ENCODE data around the gene PCGF3. TPM values are rescaled to one million over a fixed set of nuclear protein-coding genes. Genes with fewer than 3 reads are reported as not detected.
"Not testable (repeated sequence)": the region's sequence is repeated elsewhere in the genome, so short reads cannot be mapped to it uniquely, and the experiment has no call there.

PCGF3 gene
- total RNA-seq, 1 donor = 43.1 TPM

DNA sequence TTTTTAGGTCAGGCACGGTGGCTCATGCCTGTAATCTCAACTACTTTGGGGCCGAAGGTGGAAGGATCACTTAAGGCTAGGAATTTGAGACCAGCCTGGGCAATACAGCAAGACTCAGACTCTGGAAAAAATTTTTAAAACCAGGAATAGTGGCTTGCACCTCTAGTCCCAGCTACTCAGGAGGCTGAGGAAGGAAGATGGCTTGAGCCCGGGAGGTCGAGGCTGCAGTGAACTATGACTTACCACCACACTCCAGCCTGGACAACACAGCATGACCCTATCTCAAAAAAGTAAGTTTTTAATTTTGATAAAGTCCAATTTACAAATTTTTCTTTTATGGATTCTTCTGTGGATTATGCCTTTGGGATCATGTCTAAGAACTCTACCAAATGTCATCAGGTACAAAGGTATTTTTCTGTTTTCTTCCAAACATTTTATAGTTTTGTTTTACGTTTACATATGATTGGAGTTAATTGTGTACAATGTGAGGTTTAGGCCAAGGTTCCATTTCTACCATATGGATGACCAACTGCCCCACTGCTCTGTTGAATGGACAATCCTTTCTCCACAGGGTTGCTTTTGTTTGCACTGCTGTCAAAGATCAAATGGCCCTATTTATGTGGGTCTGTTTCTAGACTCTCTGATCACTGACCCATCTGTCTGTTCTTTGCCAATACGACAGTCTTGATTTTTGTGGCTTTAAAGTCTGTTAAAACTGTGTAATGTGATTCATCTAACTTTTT, 72.1 kb downstream of the PCGF3 start:
- H3K36me3 ChIP-seq (ENCODE audit: insufficient read depth, low read length) = peaks cover 62% of the 10 kb centered on the region
- H3K9me3 ChIP-seq (ENCODE audit: low read depth, low read length) = no peaks in the 10 kb centered on the region
- H4K20me1 ChIP-seq (ENCODE audit: insufficient read depth, low read length) = peaks cover 66% of the 10 kb centered on the region
- TF ChIP-seq, protein P1, sequence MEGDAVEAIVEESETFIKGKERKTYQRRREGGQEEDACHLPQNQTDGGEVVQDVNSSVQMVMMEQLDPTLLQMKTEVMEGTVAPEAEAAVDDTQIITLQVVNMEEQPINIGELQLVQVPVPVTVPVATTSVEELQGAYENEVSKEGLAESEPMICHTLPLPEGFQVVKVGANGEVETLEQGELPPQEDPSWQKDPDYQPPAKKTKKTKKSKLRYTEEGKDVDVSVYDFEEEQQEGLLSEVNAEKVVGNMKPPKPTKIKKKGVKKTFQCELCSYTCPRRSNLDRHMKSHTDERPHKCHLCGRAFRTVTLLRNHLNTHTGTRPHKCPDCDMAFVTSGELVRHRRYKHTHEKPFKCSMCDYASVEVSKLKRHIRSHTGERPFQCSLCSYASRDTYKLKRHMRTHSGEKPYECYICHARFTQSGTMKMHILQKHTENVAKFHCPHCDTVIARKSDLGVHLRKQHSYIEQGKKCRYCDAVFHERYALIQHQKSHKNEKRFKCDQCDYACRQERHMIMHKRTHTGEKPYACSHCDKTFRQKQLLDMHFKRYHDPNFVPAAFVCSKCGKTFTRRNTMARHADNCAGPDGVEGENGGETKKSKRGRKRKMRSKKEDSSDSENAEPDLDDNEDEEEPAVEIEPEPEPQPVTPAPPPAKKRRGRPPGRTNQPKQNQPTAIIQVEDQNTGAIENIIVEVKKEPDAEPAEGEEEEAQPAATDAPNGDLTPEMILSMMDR (IDR thresholded peaks at IDR 0.05; ENCODE audit: extremely low read depth, low read depth, low read length) = no peak
- DNase-seq (ENCODE audit: insufficient read length, low spot score, missing footprints) = no peak
- H3K79me2 ChIP-seq (ENCODE audit: insufficient read depth, low read length) = peaks cover 87% of the 10 kb centered on the region
- H3K4me3 ChIP-seq (ENCODE audit: insufficient read depth, low read length) = no peak overlapping the region
- H3K4me1 ChIP-seq (ENCODE audit: insufficient read depth, low read length) = peaks cover 14% of the 10 kb centered on the region
- no peak overlapping the region for H3K27ac ChIP-seq (ENCODE audit: low read depth, low read length)
- no peak overlapping the region for H3K4me2 ChIP-seq (ENCODE audit: insufficient read depth, low read length)
- no peaks in the 10 kb centered on the region for H3K27me3 ChIP-seq (ENCODE audit: insufficient read depth, low read length)
- H2AFZ ChIP-seq (ENCODE audit: low read length) = no peak overlapping the region

DNA sequence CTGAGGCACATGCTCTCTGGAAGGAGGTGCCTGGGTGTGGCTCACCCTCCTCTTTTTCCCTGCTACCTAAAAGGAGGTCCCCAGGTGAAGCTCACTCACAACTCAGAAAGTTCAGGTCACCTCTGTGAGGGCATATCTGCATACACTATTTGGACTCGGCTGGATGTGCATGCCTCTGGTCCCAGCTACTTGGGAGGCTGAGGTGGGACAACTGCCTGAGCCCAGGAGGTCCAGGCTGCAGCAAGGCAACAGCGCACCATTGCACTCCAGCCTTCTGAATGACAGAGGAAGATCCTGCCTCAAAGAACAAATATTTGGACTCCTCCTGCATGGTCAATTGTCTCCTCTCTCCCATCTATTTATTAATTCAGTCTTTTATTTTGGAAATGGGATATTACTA, 73.9 kb downstream of the PCGF3 start:
- TF ChIP-seq, protein P1 (IDR thresholded peaks at IDR 0.05; ENCODE audit: extremely low read depth, low read depth, low read length) = no peak
- Histone ChIP-seq H4K20me1 (ENCODE audit: insufficient read depth, low read length) (peaks cover 50% of the 10 kb centered on the region), H3K4me3 (ENCODE audit: insufficient read depth, low read length) (no peak overlapping the region)

DNA sequence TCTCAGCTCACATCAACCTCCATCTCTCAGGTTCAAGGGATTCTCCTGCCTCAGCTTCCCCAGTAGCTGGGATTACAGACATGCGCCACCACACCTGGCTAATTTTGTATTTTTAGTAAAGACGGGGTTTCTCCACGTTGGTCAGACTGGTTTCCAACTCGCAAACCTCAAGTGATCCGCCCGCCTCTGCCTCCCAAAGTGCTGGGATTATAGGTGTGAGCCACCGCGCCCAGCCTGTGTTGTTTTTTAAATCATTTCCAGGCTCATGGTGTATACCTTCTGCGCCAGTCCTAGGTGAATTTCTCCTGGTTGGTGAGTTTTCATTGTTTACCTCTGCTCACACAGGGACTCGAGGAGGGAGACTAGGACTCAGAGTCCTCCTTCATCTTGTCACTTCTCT, 74.6 kb downstream of the PCGF3 start:
- H4K20me1 ChIP-seq (ENCODE audit: insufficient read depth, low read length) = peaks cover 49% of the 10 kb centered on the region
- H3K27ac ChIP-seq (ENCODE audit: low read depth, low read length) = peak overlapping the region; percentile 96
- peaks cover 62% of the 10 kb centered on the region for H3K79me2 ChIP-seq (ENCODE audit: insufficient read depth, low read length)
- H3K27me3 ChIP-seq (ENCODE audit: insufficient read depth, low read length); H2AFZ ChIP-seq (ENCODE audit: low read length); DNase-seq (ENCODE audit: insufficient read length, low spot score, missing footprints); H3K9me3 ChIP-seq (ENCODE audit: low read depth, low read length): not testable (repeated sequence)
- H3K4me3 ChIP-seq (ENCODE audit: insufficient read depth, low read length) = peak overlapping the region; percentile 99
- peak overlapping the region; percentile 95 for H3K4me2 ChIP-seq (ENCODE audit: insufficient read depth, low read length)
- peaks cover 47% of the 10 kb centered on the region for H3K36me3 ChIP-seq (ENCODE audit: insufficient read depth, low read length)
- H3K4me1 ChIP-seq (ENCODE audit: insufficient read depth, low read length) = peaks cover 14% of the 10 kb centered on the region

More for the DNA sequence above, 73.9 kb downstream of the PCGF3 start:
- H3K9me3 ChIP-seq (ENCODE audit: low read depth, low read length) = no peaks in the 10 kb centered on the region
- H3K36me3 ChIP-seq (ENCODE audit: insufficient read depth, low read length) = peaks cover 54% of the 10 kb centered on the region
- no peak overlapping the region for H3K27ac ChIP-seq (ENCODE audit: low read depth, low read length)
- H3K79me2 ChIP-seq (ENCODE audit: insufficient read depth, low read length) = peaks cover 69% of the 10 kb centered on the region
- H3K27me3 ChIP-seq (ENCODE audit: insufficient read depth, low read length) = peaks cover under 1% of the 10 kb centered on the region
- DNase-seq (ENCODE audit: insufficient read length, low spot score, missing footprints) = peak; percentile 17
- H3K4me2 ChIP-seq (ENCODE audit: insufficient read depth, low read length) = peak overlapping the region; percentile 95
- no peak overlapping the region for H2AFZ ChIP-seq (ENCODE audit: low read length)
- H3K4me1 ChIP-seq (ENCODE audit: insufficient read depth, low read length) = peaks cover 14% of the 10 kb centered on the region

DNA sequence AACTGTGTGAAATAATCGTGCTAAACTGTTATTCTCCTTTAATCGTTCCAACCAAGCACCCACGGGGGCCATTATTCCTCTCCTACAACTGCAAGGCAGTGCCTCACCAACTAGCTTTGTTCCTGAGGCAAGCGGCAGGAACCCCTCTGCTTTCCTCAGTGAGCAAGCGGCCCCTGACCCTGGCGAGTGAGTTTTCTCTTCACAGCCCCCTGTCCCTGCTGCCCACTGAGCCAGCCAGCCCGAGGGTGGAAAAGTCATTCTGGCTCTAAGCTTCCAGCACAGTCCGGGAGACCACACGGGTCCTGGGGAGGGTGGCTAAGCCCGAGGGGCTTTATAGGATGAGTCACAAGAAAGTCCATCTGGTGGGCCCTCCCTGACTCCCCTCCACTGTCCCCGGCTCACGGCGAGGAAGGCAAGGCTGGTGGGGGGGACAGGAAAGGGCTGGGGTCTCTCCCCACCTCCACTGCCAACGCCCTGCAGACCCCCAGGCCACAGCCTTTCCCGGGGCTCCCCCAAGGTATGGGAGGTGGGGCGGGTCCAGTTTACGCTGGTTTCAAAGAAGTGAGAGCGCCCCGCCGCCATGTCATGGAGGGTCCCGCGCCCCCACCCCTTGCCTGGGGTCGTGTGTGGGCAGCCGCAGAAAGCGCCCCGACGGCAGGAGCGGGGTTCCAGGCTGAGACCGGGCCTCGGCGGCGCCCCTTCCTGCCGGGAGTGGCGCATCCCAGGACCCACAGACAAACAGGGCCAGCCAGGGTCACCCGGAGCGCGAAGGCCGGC, 75.3 kb downstream of the PCGF3 start:
- Histone ChIP-seq H3K79me2 (ENCODE audit: insufficient read depth, low read length) (peaks cover 55% of the 10 kb centered on the region), H3K27me3 (ENCODE audit: insufficient read depth, low read length) (peaks cover 11% of the 10 kb centered on the region), H3K4me2 (ENCODE audit: insufficient read depth, low read length) (peak overlapping the region; percentile 95), H3K4me1 (ENCODE audit: insufficient read depth, low read length) (peaks cover 14% of the 10 kb centered on the region), H2AFZ (ENCODE audit: low read length) (peak overlapping the region; percentile 70), H3K36me3 (ENCODE audit: insufficient read depth, low read length) (peaks cover 41% of the 10 kb centered on the region), H4K20me1 (ENCODE audit: insufficient read depth, low read length) (peaks cover 42% of the 10 kb centered on the region), H3K4me3 (ENCODE audit: insufficient read depth, low read length) (peak overlapping the region; percentile 99), H3K9me3 (ENCODE audit: low read depth, low read length) (no peaks in the 10 kb centered on the region), H3K27ac (ENCODE audit: low read depth, low read length) (peak overlapping the region; percentile 96)
- DNase-seq (ENCODE audit: insufficient read length, low spot score, missing footprints) = peak; percentile 36
- TF ChIP-seq, protein P1 (IDR thresholded peaks at IDR 0.05; ENCODE audit: extremely low read depth, low read depth, low read length) = no peak

All from osteoblast (primary cell).